Bronchus fibroblast of lung (primary cell): ENCODE results near the gene STX8. TPM values are rescaled to one million over a fixed set of nuclear protein-coding genes. Genes with fewer than 3 reads are reported as not detected.

ENCODE experiments used
- total RNA-seq: library from RNA; depleted of rRNA; stranded (reverse); fragments of >200 nt; gene quantifications from 2 replicates; pipeline ENCODE4 v1.2.3, GENCODE V29; 2015

Gene STX8, protein sequence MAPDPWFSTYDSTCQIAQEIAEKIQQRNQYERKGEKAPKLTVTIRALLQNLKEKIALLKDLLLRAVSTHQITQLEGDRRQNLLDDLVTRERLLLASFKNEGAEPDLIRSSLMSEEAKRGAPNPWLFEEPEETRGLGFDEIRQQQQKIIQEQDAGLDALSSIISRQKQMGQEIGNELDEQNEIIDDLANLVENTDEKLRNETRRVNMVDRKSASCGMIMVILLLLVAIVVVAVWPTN
- total RNA-seq, result 46.2 and 50.1 TPM in 2 replicates

DNA sequence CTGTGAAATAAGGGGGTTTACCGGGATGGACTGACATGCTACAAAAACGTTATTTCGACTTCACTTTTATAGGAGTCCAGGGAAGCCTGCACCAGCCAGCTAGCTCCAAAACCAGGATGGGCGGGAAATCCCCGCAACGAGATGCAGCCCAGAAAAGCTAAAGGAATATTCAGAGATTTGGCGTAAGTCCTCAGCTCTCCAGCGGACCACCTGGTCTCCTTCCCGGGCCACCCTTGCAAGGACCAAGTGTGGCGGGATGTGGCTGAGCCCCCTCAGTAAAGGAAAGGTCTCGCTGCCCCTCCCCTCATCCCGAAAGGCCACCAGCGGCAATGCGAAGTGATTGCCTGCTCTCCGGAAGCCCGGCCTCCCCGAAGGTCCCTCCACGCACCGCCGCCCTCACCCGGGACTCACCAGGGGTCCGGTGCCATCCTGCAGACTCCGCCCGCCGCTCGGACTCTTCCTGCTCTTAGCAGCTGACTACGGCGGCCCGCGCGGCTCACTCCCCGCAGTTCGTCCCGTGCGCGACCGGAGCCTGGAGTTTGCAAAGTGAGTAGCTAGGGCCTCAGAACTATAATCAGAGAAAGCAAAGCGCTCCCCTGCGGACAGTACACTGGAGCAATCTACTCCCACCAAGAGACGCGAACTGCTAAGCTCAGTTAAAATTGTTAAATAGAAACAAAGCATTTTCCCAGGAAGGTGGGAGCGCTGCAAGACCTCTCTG, at the start of gene STX8:
Gene STX8, minus strand, starts transcription at position 440 of the 721 bp plus-strand sequence. Its CDS starts 12 bp downstream, at position 428.

DNA sequence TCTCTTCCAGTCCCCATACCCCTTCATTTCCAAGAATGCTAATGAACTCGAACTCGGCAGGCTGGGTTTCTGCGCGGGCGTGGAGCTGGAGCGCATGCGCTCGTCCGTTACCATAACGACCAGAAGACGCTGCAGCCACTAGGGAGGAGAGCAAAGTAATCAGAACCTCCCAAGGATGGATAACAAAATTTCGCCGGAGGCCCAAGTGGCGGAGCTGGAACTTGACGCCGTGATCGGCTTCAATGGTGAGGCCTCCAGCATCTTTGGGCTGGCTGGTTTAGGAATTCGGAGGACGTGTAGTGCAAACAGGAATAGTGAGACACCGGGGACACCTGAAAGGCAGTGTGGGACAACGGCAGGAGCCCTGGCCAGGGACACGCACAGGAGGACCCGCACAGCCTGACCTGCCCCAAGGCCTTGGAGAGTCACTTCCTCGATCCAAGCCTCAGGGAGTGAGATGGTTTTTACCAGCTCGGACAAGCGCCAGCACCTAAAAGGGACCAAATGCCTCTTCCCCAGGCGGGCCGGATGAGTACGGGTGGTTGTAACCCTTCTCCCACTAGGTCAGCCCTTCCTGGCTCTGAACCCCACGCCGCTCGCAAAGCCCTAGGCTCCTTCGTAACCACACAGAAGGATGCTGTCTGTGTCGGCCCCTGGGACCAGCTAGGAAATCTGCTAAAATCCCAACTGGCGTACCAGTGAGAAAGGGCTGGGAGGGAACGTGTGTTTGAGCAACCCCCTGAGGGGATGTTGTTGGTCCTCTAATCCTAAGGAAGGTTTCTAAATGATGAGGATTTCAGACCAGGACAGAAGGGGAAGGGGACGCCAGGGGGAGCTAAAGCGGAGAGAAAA, 1.1 kb upstream of the STX8 start, which contains the start of gene CFAP52:
Gene CFAP52, plus strand, starts transcription at position 122 of the 852 bp plus-strand sequence. Its CDS starts 54 bp downstream, at position 176.

Other genes starting within 250 kb of the STX8 start
- not detected in 2 replicates for gene CFAP52, start 822 bp upstream of the STX8 start, total RNA-seq
- 0.15 and 0.50 TPM in 2 replicates for gene USP43, start 69.7 kb upstream of the STX8 start, total RNA-seq
- not detected in 2 replicates for gene DHRS7C, start 215.8 kb upstream of the STX8 start, total RNA-seq
- gene GSG1L2, start 246.3 kb upstream of the STX8 start, total RNA-seq, result not detected in 2 replicates